Subcutaneous abdominal adipose tissue (tissue), 5 donors: ENCODE data around the gene IRX1.

Experiments
- H3K27ac ChIP-seq: one replicate; pipeline ENCODE4 v1.7.0; 2013; ENCODE audit warnings: low read depth, mild to moderate bottlenecking, inconsistent platforms, low read length, moderate library complexity
- H3K27me3 ChIP-seq, 5 donors: one replicate each; pipeline ENCODE4 v1.7.0; 2013; ENCODE audit warnings: low read length in 5 of 5, inconsistent platforms in 1 of 5; ENCODE audit not compliant: control insufficient read depth in 5 of 5, insufficient read depth in 4 of 5
- H3K36me3 ChIP-seq, 5 donors: one replicate each; pipeline ENCODE4 v1.7.0; 2013; ENCODE audit warnings: low read length in 5 of 5; ENCODE audit not compliant: control insufficient read depth in 5 of 5, insufficient read depth in 5 of 5
- H3K4me1 ChIP-seq, 5 donors: one replicate each; pipeline ENCODE4 v1.7.0; 2013; ENCODE audit warnings: low read length in 5 of 5, mild to moderate bottlenecking in 3 of 5, moderate library complexity in 1 of 5; ENCODE audit not compliant: control insufficient read depth in 5 of 5, insufficient read depth in 5 of 5
- H3K4me3 ChIP-seq, 5 donors: one replicate each; pipeline ENCODE4 v1.7.0; 2013; ENCODE audit warnings: low read length in 5 of 5, low read depth in 1 of 5
- H3K9ac ChIP-seq, 5 donors: one replicate each; pipeline ENCODE4 v1.7.0; 2013; ENCODE audit warnings: low read length in 5 of 5, mild to moderate bottlenecking in 4 of 5, moderate library complexity in 3 of 5
- H3K9me3 ChIP-seq, 5 donors: one replicate each; pipeline ENCODE4 v1.7.0; 2013; ENCODE audit warnings: low read length in 5 of 5; ENCODE audit not compliant: control insufficient read depth in 5 of 5
- donor health status: healthy.
- donor health status: healthy.
- donor health status: healthy.
- donor health status: healthy.
- donor health status: healthy.

The IRX1 gene

DNA sequence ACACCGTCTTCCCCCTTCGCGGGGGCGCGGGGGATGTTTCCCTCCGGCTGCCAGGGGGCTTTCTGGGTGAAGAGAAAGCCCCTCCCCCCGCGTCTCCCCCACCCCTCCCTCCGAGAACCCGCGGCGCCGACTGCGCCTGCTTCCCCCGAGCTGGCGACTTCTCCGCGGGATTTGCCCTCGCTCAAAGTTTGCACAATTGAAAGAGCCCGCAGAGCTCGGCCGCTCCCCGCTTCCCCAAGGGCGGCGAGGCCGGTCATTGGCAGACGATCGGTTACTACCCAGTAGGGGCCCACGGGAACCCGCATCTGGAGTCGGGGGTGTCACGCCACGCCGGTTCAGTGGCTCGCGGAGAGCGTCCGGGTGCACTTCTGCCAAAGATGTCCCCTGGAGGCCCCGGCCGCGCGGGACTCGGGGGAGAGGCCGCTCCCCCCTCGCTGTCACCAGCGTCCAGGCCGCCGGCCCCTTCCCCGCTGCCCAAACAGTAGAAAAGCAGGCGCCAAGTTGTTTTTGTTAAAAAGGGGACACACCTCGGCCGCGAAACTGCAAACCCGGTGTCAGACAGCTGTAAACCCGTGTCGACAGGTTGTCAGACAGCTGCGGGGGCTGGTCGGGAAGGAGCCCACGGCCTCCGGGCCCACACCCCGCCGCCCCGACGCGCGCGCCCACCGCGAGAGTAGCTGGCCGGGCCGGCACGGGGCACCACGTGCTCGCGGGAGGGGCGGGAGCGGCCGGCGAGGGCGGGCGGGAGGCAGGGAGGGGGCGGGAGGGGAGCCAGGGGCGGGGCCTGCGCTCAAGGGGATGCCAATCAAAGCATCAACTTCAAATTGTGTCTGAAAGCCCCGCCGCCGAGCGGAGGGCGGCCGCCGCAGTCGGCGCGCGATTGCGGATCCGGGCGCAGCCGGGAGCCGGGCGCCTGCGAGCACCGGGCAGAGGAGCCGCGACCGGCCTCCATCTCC, at the start of gene IRX1:
Gene IRX1, plus strand, starts transcription at position 827 of the 956 bp plus-strand sequence. CDS start 274 bp downstream, outside the sequence.
- peak within 1 kb of the TSS in 4 of 5 donors; percentile 1 to 68 (median 45) for H3K9ac ChIP-seq
- peak within 1 kb of the TSS; percentile 41 for H3K27ac ChIP-seq
- H3K36me3 ChIP-seq: peaks cover 0 to 3% (median 0%) of the 10 kb centered on the region in 5 donors
- peak within 1 kb of the TSS; percentile 57 to 70 (median 59) for H3K4me3 ChIP-seq
- peaks cover 0 to 63% (median 50%) of the 10 kb centered on the region in 5 donors for H3K4me1 ChIP-seq
- H3K27me3 ChIP-seq: peaks cover 4 to 62% (median 46%) of the 10 kb centered on the region in 5 donors
- no peaks in the 10 kb centered on the region for H3K9me3 ChIP-seq

DNA sequence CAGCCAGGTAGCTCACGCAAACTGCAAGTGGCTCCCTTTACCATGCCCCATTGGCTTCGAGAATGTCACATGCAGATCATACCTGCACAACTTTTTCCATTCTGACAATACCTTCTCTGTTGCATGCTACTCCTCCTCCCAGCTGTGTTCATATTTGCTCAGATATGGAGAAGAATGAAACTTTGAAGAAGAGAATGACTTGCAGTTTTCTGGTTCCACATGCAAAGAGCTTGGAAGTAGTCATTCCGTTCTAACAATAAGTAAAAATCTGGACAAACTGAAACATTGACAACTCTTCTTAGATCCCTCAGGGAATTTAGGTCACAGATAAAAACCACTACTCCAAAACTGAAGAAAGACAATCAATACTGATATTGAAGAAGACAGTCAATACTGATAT, 49.6 kb upstream of the IRX1 start:
- Histone ChIP-seq H3K27me3 (no peaks in the 10 kb centered on the region), H3K9ac (no peak overlapping the region), H3K4me1 (no peaks in the 10 kb centered on the region), H3K4me3 (no peak overlapping the region), H3K36me3 (no peaks in the 10 kb centered on the region), H3K9me3 (peaks cover 0 to 3% (median 0%) of the 10 kb centered on the region in 5 donors), H3K27ac (no peak overlapping the region)

DNA sequence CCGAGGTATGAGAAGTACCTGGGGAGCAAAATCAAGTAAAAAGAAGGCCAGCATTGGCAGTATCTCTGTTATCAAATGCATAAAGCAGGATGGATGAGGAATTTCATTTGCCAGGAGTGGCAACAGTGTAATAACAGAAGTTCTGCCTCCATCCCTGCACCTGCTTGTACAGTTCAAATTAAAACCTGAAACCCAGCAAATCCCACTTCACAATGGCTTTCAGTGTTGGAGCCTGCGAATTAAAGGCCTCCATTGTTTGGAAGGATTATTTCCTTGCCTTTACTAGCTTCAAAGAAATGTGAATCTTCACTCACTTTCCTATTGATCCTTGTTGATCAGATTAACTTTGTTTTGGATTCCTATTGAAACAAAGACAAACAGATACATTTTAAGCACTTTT, 31.5 kb upstream of the IRX1 start:
- H3K4me1 ChIP-seq: no peaks in the 10 kb centered on the region
- no peak overlapping the region for H3K27ac ChIP-seq
- H3K27me3 ChIP-seq: no peaks in the 10 kb centered on the region
- H3K36me3 ChIP-seq: no peaks in the 10 kb centered on the region
- H3K4me3 ChIP-seq: no peak overlapping the region
- peaks cover 8 to 23% (median 15%) of the 10 kb centered on the region in 5 donors for H3K9me3 ChIP-seq
- no peak overlapping the region for H3K9ac ChIP-seq

DNA sequence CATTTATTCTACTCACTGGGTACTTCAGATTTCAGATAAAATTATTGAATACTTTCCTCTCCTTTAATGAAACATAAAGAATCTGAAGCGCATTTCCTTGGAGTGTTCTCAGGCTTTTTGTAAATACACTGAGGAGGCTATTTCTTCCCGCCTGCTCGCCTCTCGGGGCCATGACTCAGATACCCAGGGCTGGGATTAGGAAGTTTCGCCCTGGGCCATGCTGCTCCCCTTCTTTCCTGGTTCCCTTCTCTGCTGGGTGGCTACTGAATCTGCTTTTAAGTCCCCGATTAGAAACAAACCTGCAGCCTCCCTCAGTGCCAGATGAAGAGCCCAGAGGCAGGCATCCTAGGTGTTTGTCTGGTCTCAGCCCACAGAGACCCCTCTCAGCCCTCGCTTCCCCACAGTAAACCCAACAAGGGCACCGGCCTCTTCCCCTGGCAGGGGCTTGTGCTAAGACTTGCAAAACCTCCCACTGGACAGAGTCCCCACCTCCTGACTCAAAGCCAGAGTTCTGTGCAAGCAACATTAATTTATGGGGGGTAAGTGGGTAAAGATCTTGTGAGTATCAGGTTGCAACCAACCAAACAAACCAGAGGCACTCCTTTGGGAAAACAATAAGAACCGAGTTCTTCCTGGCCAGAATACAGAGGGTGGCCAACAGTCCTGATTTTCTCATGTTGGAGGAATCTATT, 30.7 kb upstream of the IRX1 start:
- Histone ChIP-seq H3K4me1 (no peaks in the 10 kb centered on the region), H3K9ac (no peak overlapping the region), H3K4me3 (no peak overlapping the region), H3K27me3 (no peaks in the 10 kb centered on the region), H3K36me3 (no peaks in the 10 kb centered on the region), H3K27ac (no peak overlapping the region), H3K9me3 (peaks cover 3 to 18% (median 10%) of the 10 kb centered on the region in 5 donors)

DNA sequence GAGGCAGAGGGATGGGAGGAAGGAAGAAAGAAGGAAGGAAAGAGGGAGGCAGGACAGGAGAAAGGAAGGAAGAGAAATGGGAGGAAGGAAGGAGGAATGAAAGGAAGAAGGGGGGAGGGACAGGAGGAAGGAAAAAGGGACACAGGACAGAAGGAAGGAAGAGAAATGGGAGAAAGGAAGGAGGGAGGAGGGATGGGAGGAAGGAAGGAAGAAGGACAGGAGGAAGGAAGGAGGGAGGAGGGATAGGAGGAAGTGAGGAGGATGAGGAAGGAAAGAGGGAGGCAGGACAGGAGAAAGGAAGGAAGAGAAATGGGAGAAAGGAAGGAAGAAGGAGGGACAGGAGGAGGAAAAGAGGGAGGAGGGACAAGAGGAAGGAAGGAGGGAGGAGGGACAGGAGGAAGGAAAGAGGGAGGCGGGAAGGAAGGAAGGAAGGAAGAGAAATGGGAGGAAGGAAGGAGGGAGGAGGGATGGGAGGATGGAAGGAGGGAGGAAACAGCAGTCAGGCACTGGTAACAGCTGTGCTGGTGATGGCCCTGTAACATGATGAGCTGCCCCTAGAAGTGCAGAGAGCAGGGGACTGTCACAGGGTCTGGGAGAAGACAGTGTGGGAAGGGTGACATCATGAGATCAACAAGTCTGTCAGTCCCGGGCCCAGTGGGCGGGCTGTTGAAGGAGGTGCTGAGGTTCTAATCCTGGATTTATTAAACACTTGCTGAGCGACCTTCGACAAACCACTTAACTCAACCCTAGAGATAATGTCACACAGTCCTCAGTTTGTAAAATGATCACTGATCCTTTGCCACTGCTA, 10.7 kb upstream of the IRX1 start:
- Histone ChIP-seq H3K9ac (no peak overlapping the region), H3K4me3 (no peak overlapping the region), H3K4me1 (no peaks in the 10 kb centered on the region), H3K27me3 (peaks cover 0 to 19% (median 10%) of the 10 kb centered on the region in 5 donors), H3K9me3 (peaks cover 0 to 8% (median 0%) of the 10 kb centered on the region in 5 donors), H3K36me3 (no peaks in the 10 kb centered on the region), H3K27ac (no peak overlapping the region)

DNA sequence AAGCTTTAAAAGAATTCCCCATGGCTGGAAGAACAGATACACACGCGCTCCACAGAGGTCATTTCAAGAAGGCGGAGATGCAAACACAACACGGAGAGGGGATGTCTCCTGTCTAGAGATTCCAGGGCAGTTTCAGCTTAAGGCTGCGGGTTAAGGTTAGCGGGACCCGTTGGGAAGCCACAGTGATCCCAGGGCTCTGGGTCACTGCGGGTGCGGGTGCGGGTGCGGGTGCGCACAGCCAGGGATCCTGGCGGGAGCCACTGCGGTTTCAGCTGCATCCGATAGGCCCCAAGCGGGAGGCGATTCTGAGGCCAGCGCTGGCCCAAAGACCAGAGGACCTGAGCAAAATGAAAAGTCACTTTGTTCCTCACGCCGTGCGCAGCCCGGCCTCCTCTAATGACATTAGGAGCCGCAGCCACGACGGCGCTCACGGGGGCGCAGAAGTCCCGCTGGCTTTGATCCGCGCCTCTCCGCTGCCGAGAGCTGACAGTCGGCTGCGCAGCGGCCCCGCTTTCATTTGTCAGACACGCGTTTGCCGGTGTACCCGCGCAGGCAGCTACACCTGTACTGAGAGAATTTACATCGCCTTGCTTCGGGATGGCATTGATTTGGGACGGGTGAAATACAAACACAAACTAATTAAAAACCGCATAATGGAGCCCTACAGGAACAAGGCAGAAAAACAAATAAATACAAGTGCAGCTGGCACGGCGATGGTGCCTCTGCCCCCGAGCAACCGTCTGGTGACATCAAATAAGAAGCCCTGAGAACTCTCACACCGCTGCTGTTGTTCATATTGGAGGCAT, 5.3 kb upstream of the IRX1 start:
- no peak overlapping the region for H3K27ac ChIP-seq

DNA sequence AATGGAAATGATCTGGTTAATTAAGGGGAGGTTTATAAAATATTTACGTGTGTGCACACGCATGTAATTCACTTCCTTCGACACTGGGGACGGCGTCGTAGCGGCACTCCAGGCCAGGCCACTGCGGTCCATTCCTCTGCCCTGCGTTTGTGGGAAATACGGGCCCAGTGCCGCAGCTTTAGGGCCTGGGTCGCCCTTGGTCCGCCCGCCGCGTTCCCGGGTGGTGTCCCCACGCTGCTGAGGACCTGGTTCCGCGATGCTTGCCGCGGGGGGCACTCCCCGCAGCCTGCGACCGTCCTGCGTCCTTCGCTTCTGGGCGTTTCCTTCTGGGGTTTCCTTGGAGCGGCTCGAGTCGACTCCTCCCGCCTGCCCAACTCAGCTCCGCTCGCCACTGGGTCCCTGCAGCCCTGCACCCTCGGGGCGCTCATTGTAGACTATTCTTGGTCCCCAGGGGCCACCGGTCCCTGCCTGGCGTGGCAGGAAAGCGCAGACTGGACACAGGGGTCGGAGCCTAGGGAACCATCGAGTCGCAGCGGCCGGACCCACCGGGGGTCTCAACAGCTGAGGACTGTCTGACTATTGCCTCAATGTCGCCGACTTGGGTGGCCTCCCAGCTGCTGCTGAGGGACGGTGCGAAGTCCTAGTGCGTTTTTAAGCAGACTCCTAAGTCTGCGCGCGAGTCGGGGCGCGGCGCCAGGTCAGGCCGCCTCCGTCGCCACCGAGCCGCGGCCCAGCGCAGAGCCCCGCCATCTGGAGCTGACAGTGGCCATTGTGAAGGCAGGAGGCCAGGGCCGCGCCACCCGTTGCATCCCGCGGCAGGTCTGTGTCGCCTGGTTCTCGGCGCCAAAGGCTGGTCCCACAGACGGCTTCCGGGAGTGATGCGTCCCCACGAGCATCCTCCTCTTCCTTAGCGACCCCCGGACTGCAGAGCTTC, 4.4 kb upstream of the IRX1 start:
- Histone ChIP-seq H3K9me3 (no peaks in the 10 kb centered on the region), H3K36me3 (no peaks in the 10 kb centered on the region), H3K27me3 (peaks cover 4 to 50% (median 33%) of the 10 kb centered on the region in 5 donors), H3K4me1 (peaks cover 0 to 34% (median 31%) of the 10 kb centered on the region in 5 donors), H3K27ac (no peak overlapping the region), H3K4me3 (peak overlapping the region in 4 of 5 donors; percentile 59 to 70 (median 62)), H3K9ac (peak overlapping the region in 2 of 5 donors; percentile 37 to 41)

More for the DNA sequence above, 5.3 kb upstream of the IRX1 start:
- H3K27me3 ChIP-seq: peaks cover 4 to 50% (median 33%) of the 10 kb centered on the region in 5 donors
- H3K4me3 ChIP-seq: peak overlapping the region in 4 of 5 donors; percentile 21 to 64 (median 60)
- peak overlapping the region in 1 of 5 donors; percentile 41 for H3K9ac ChIP-seq
- no peaks in the 10 kb centered on the region for H3K9me3 ChIP-seq
- peaks cover 0 to 32% (median 29%) of the 10 kb centered on the region in 5 donors for H3K4me1 ChIP-seq
- H3K36me3 ChIP-seq: no peaks in the 10 kb centered on the region

DNA sequence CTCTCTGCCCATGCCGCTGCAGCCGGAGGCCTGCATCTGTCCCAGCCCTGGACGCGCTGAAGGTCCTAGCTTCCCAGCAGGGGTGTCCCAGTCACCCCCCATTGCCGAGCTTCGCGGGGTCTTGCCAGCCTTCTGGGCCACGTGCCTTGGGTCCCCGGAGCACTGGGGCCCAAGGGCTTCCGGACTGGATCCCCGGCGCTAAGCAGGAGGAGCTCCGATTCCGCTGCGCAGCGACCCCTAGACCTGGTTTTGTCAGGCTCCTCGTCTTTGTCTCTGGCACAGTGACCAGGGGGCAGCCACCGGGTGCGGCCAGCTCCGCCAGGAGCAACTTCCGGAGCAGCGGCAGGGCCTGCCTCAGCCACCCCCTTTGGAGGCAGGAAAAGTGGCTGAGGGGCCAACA, 3.3 kb upstream of the IRX1 start:
- Histone ChIP-seq H3K27ac (no peak overlapping the region), H3K27me3 (peaks cover 4 to 55% (median 37%) of the 10 kb centered on the region in 5 donors), H3K4me3 (no peak overlapping the region), H3K9me3 (no peaks in the 10 kb centered on the region), H3K4me1 (peaks cover 0 to 41% (median 36%) of the 10 kb centered on the region in 5 donors), H3K36me3 (no peaks in the 10 kb centered on the region), H3K9ac (no peak overlapping the region)
